ENCODE data around the gene HOXB1. TPM values are rescaled to one million over a fixed set of nuclear protein-coding genes. Genes with fewer than 3 reads are reported as not detected.

Gene HOXB1
- total RNA-seq, 1 experiment from 2014 or later, result not detected

DNA sequence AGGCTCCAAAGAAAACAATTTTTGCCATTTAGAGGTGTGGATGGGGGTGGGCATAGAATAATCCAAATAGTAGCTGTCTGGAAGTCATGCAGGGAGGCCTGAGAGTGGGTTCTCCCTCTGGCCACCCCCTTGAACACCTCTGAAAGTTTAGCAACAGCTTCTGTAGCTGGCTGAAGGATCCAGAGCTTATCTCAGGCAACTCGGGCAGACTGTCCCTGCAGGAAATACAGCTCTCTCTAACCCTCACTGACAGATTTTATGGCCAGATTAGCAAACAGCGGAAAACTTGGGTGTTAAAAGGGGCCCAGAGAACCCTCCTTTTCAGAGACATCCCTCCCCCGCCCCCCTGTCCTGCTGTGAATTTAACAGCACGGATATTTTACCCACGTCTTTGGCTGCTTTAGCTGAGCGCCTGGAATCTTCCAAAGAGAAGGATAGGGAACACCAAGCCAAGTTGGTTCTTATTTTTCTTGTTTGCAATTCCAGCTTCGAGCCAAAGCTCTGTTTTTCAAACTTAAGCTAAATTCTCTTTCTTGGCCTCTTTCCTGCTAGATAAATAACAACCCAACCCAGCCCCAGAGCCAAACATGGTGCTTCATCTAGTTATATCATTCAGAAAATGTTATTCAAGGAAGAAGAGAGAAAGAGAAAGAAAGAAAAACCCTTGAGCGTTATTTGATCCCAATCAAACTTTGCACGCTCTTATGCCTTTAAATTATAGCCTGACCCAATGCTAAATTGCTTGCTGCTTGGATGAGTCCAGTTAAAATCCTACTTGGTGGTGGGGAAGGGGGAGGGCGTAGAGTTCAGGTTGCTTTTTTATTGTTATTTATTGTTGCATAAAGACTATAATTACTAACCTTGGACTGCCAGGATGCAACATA lies 16.4 kb upstream of the HOXB1 start:
- H3K27ac ChIP-seq, result no peak overlapping the region
- peaks cover 10% of the 10 kb centered on the region; the same call in 1 of the 2 replicates for H3K36me3 ChIP-seq
- no peaks in the 10 kb centered on the region for H3K9me3 ChIP-seq (replicated peaks)
- peaks cover 11% of the 10 kb centered on the region for H3K4me1 ChIP-seq (replicated peaks)
- no peak for DNase-seq (ENCODE audit: low read depth in 1 of 2, low spot score in 2 of 2)
- no peaks in the 10 kb centered on the region for H3K27me3 ChIP-seq (replicated peaks)
- no peak overlapping the region for H3K4me3 ChIP-seq

DNA sequence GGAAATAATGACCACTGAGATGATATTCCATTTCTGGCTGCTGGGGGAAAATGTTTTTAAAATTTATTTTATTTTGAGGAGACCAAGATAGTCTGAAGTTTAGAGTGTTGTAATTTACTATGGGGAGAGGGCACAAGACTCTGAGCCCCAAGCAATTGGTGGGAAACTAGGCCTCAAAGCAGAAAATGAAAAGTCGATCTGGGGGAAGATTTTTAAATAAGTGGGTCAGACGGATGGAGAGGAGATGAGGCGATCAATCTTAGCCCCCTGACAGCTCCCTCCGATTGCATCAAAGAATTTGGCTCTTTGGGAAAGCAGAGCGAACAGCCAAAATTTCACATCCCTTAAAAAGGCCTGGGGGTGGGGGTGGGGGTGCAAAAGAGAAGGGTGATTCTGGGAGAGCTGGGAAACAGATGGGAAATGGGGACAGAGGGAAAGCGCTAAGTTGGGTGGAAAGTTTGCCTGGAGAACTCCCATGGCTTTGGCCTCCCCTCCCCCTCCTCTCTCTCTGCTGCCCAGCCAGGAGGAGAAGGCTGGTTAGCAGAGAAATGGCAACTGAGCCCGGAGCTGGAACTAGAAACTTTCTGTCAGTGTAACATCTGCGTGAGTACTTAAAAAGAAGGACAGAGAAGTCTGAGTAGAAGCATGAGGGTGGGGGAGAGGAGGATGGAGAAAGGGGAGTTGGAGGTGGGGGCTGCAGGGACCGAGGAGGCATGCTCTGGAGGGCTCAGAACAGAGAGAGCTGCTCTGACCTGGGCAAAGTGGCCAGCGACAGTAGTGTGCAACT lies 15.5 kb upstream of the HOXB1 start:
- H3K4me1 ChIP-seq (replicated peaks), result peaks cover 11% of the 10 kb centered on the region
- no peaks in the 10 kb centered on the region for H3K9me3 ChIP-seq (replicated peaks)
- no peak overlapping the region for H3K4me3 ChIP-seq
- H3K36me3 ChIP-seq, result peaks cover 10% of the 10 kb centered on the region; the same call in 1 of the 2 replicates
- H3K27ac ChIP-seq, result no peak overlapping the region
- H3K27me3 ChIP-seq (replicated peaks), result no peaks in the 10 kb centered on the region
- no peak for DNase-seq (ENCODE audit: low read depth in 1 of 2, low spot score in 2 of 2)

DNA sequence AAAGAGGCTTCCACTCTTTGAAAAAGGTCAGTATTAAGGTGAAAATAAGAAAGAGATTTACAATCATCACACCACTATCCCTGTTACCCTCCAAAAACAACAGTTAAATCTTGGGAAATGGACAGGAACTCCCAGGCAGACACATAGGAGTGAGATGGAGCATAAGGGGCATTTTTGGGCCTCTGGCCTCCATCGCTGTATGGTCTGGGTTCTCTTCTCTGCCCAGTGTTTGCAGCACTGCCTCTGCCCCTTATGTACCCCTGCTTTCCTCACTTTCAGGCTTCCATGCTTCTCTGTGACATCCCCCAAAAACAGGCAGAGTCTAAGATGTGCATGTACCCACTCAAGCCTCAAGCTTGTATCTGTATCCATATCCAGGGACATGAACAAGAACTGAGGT lies 14.7 kb upstream of the HOXB1 start:
- H3K27ac ChIP-seq, result no peak overlapping the region
- peaks cover 8% of the 10 kb centered on the region; the same call in 1 of the 2 replicates for H3K36me3 ChIP-seq
- H3K4me1 ChIP-seq (replicated peaks), result peaks cover 11% of the 10 kb centered on the region
- no peak overlapping the region for H3K4me3 ChIP-seq
- no peaks in the 10 kb centered on the region for H3K27me3 ChIP-seq (replicated peaks)
- no peak for DNase-seq (ENCODE audit: low read depth in 1 of 2, low spot score in 2 of 2)
- H3K9me3 ChIP-seq (replicated peaks), result no peaks in the 10 kb centered on the region

DNA sequence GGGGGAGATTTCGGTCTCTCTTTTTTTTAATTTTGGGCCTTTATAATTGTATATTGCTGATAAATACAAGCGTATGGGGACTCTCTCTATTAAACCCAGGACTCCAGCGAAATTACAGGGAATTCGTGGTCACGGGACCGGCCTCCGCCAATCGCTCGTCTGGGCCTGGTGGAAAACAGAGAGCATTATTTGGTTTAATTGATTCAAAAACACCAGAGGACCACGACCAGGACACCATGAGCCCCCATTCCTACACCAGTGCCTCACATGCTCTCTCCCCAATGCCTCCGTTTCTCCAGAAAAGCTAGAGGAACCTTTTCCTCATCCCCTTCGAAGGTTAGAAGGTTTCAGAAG lies 14.2 kb upstream of the HOXB1 start, which contains the start of gene HOXB2:
HOXB2 (minus strand) TSS at position 88 of the 354 bp plus-strand sequence. CDS start 198 bp downstream, outside the sequence.
- H3K27ac ChIP-seq, result peak within 1 kb of the TSS; percentile 46
- H3K9me3 ChIP-seq (replicated peaks), result no peaks in the 10 kb centered on the region
- H3K4me1 ChIP-seq (replicated peaks), result peaks cover 11% of the 10 kb centered on the region
- peak within 1 kb of the TSS; percentile 48 for H3K4me3 ChIP-seq
- no peaks in the 10 kb centered on the region for H3K27me3 ChIP-seq (replicated peaks)
- no peak for DNase-seq (ENCODE audit: low read depth in 1 of 2, low spot score in 2 of 2)
- H3K36me3 ChIP-seq, result peaks cover 2% of the 10 kb centered on the region; the same call in 1 of the 2 replicates

DNA sequence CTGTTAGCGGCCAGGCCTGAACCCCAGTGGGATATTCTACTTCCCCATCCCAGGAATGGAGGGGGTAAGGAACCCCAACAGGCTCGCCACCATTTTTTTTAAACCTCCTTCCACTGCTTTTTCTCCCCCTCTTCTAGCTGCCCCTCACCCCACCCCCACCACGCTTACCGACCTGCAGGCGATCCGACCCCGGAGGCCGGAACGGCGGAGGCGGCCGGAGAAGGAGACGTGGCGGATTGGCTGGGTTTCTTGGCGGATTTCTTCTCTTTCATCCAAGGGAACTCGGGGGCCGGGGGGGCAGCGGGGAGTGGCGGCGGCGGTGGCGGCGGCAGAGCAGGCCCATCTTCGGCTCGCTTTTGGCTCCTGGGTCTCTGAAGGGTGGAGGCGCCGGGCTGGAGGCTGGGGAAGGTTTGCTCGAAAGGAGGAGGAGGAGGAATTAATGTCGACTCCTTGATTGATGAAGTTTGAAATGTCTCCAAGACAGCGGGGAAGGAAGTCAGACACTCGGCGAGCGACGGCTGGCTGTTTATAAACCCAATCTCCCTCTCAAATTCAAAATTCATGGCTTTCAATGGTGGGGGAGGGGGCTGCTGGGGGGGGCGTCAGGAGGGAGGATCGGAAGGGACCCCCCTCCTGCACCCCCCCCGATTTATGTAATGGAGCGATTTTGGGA lies 13.7 kb upstream of the HOXB1 start:
- Histone ChIP-seq H3K27me3 (replicated peaks) (no peaks in the 10 kb centered on the region), H3K27ac (peak overlapping the region; percentile 46), H3K4me3 (peak overlapping the region; percentile 48), H3K4me1 (replicated peaks) (peaks cover 11% of the 10 kb centered on the region), H3K9me3 (replicated peaks) (no peaks in the 10 kb centered on the region), H3K36me3 (no peaks in the 10 kb centered on the region)
- DNase-seq (ENCODE audit: low read depth in 1 of 2, low spot score in 2 of 2), result peak; percentile 56 to 79

DNA sequence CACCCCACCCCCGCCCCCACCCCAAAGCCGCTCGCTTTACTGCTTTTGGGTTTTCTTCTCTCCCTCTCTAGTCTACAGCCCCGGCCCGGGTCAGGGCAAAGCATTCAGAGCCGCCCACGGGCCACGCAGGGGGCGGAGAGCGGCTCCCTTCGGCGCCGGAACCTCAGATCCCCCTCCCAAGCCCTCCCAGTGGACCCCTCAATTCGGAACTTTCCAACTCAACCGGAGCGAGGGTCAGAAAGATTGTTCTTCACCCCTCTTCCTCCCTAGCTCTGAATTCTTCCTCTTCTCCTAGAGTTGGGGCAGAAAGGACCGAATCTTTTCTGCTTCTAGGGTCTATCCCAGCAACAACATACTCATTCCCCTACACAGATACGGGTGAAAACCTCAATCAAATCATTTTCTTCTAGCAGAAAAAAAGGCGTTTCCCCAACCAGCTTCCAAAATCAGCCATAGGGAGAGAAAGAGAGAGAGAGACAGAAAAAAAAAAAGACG lies 13.1 kb upstream of the HOXB1 start:
- H3K36me3 ChIP-seq, result no peaks in the 10 kb centered on the region
- H3K9me3 ChIP-seq (replicated peaks), result no peaks in the 10 kb centered on the region
- H3K27me3 ChIP-seq (replicated peaks), result no peaks in the 10 kb centered on the region
- peak in 1 of 2 experiments; percentile 69 for DNase-seq (ENCODE audit: low read depth in 1 of 2, low spot score in 2 of 2)
- peak overlapping the region; percentile 46 for H3K27ac ChIP-seq
- peaks cover 11% of the 10 kb centered on the region for H3K4me1 ChIP-seq (replicated peaks)
- peak overlapping the region; percentile 48 for H3K4me3 ChIP-seq

DNA sequence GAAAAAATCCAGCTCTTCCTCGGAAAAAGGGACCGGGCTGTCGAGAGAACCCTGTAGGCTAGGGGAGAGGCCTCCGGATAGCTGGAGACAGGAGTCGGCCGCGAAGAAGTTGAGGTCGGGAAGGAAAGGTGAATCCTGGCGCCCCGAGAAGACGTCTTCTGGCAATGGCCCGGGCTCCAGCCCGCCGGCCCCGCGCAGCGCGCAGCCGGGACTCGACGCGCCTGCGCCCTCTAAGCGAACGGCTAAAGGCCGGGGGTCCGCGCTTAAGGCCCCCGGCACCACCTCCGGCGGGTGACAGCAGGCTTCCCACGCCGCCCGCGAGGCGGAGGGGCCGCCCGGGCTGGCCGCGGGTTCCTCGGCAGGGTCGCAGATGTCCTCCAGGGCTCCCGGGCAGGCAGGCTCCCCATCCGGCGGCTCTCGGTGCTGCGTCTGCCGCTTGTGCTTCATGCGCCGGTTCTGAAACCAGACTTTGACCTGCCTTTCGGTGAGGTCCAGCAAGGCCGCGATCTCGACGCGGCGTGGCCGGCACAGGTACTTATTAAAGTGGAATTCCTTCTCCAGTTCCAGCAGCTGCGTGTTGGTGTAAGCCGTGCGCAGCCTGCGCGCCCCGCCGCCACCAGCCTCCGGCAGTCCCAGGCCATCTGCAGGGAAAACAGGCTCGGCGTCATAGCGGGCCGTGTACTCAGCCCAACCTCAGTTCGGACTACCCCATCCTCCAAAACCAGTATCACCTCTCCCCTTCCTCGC lies 12.5 kb upstream of the HOXB1 start:
- Histone ChIP-seq H3K27ac (no peak overlapping the region), H3K27me3 (replicated peaks) (no peaks in the 10 kb centered on the region), H3K4me1 (replicated peaks) (peaks cover 11% of the 10 kb centered on the region), H3K4me3 (peak overlapping the region; percentile 48), H3K36me3 (no peaks in the 10 kb centered on the region), H3K9me3 (replicated peaks) (no peaks in the 10 kb centered on the region)
- peak; percentile 74 to 85 for DNase-seq (ENCODE audit: low read depth in 1 of 2, low spot score in 2 of 2)

DNA sequence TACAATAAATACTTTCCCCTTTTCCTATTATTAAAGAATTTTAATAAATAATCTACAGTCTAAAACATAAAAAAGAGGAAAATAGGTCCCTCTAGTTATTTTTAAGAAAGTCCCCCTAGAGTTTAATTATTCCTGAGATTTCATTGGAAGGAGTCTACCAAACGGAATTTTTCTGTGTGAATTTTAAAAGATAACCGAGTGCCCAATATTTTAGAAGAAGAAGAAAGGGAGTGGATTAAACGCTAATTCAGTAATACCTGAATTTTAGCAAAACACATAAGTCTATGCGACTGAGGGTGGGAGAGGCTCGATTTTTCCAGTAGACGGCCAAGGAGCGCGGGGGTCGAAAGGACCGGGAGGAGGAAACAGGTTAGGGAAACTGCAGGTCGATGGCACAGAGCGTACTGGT lies 11.9 kb upstream of the HOXB1 start:
- no peak overlapping the region for H3K27ac ChIP-seq
- no peaks in the 10 kb centered on the region for H3K9me3 ChIP-seq (replicated peaks)
- H3K36me3 ChIP-seq, result no peaks in the 10 kb centered on the region
- H3K27me3 ChIP-seq (replicated peaks), result no peaks in the 10 kb centered on the region
- H3K4me1 ChIP-seq (replicated peaks), result peaks cover 11% of the 10 kb centered on the region
- H3K4me3 ChIP-seq, result peak overlapping the region; percentile 48
- DNase-seq (ENCODE audit: low read depth in 1 of 2, low spot score in 2 of 2), result no peak

DNA sequence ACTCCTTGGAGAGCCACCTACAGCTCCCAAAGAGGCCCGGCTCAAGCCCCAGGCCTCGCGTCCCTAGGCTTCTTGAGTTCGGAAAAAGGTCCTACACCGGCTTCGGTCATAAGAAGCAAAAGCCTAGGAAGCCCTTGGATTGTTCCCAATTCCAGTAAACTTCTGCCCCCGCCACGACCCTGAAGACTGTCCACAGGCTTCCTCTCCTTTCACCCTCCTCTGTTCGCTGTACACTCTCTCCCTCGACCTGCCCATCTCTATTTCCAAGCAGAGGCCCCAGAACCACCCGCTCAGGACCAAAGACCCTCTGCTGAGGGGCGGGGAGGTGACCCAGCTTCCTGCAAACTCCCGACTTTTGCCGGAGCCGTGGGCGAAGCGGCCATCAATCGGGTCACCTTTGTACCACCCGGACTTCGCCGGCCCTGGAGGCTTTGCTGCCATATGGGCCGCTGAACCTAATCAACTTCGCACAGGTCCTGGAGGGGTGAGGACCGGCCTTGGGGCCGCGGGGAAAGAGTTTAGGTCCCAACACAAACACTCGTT lies 11.4 kb upstream of the HOXB1 start:
- DNase-seq (ENCODE audit: low read depth in 1 of 2, low spot score in 2 of 2), result no peak
- H3K27ac ChIP-seq, result no peak overlapping the region
- H3K4me3 ChIP-seq, result no peak overlapping the region
- H3K27me3 ChIP-seq (replicated peaks), result no peaks in the 10 kb centered on the region
- no peaks in the 10 kb centered on the region for H3K9me3 ChIP-seq (replicated peaks)
- H3K36me3 ChIP-seq, result no peaks in the 10 kb centered on the region
- peaks cover 12% of the 10 kb centered on the region for H3K4me1 ChIP-seq (replicated peaks)

DNA sequence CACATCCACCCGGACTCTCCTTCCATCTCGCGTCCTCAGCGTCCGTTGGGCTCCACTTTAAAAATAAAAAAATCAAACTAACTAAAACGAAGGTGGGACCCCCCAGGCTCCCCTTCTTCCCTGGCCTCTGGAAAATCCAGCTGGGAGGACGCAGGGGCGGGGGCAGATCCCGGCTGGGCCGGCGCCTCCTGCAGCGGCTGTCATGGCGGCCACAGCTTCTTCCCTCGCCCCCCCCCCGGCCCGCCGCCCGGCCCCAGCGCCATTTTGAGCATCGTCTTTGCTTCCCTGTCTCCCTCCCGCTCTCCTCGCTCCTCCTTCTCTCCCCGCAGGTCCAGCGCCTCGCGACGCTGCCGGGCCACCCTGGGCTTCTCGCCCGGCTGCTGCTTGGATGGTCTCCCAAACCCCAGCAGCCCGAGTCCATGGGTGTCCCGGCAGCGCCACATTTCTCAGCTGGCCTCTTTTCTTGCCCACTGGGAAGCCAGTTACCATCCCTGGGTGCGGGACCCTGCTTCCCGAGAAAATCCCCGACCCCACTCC lies 10.8 kb upstream of the HOXB1 start:
- DNase-seq (ENCODE audit: low read depth in 1 of 2, low spot score in 2 of 2), result no peak
- Histone ChIP-seq H3K9me3 (replicated peaks) (no peaks in the 10 kb centered on the region), H3K27ac (no peak overlapping the region), H3K27me3 (replicated peaks) (no peaks in the 10 kb centered on the region), H3K36me3 (no peaks in the 10 kb centered on the region), H3K4me3 (no peak overlapping the region), H3K4me1 (replicated peaks) (peaks cover 14% of the 10 kb centered on the region)

DNA sequence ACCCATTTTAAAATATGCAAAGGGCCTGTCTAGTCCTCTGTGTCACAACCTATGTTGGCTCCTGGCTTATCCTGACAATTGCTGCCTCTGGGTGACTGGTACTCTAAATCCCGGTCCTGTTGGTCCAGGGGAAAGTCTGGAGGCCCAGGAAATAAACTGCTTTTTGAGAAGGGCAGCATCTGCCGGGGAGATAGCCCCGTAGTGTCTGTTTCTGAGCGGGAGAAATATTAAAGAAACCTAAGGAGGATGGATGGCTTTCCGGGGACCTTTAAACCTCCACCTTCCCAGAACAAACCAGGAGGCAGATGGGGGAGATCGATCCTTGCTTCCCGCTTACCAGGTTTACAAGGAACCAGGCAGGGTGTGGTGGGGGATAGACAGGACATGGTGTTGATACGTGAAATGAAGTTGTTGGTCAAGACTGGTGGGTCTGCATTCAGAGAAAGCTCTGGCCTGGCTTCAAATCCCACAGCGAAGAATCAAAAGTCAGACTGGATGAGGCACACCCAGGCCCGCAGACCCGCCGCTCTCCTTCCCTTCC lies 10.3 kb upstream of the HOXB1 start:
- Histone ChIP-seq H3K4me1 (replicated peaks) (peaks cover 14% of the 10 kb centered on the region), H3K27ac (no peak overlapping the region), H3K9me3 (replicated peaks) (no peaks in the 10 kb centered on the region), H3K4me3 (no peak overlapping the region), H3K27me3 (replicated peaks) (no peaks in the 10 kb centered on the region), H3K36me3 (no peaks in the 10 kb centered on the region)
- no peak for DNase-seq (ENCODE audit: low read depth in 1 of 2, low spot score in 2 of 2)

DNA sequence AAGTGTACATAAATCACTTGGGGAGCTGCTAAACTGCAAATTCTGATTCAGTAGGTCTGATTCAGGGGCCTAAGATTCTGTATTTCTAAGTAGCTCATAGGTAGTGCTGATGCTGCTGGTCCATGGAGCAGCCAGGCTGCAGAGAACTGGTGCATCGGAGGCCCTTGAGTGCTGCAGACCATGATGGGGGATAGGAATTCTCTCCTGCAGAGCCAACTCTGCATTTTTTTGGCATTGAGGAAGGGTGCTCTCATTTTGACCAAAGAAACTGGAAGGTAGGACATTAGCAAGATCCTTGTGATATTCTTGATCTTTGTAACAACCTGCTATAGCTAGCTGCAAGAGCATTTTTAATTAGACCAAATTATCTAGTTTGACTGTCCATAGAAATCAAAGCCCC lies 9.4 kb upstream of the HOXB1 start:
- DNase-seq (ENCODE audit: low read depth in 1 of 2, low spot score in 2 of 2), result no peak
- no peak overlapping the region for H3K4me3 ChIP-seq
- H3K36me3 ChIP-seq, result no peaks in the 10 kb centered on the region
- no peaks in the 10 kb centered on the region for H3K27me3 ChIP-seq (replicated peaks)
- H3K4me1 ChIP-seq (replicated peaks), result peaks cover 14% of the 10 kb centered on the region
- no peaks in the 10 kb centered on the region for H3K9me3 ChIP-seq (replicated peaks)
- no peak overlapping the region for H3K27ac ChIP-seq
